Karpas-422 (cell line): ENCODE data around the gene BORCS6. TPM values are rescaled to one million over a fixed set of nuclear protein-coding genes. Genes with fewer than 3 reads are reported as not detected.

Source experiments
- DNase-seq: peaks from one replicate; pipeline ENCODE4 v3.0.0-alpha.2; 2015
- H2AFZ ChIP-seq: fragments of 200-600 bp; sonication (generic); 2 replicates; pipeline ENCODE4 v1.6.1; 2014; ENCODE audit warnings: antibody characterized with exemption, low read length, mixed read lengths
- H3K27ac ChIP-seq: fragments of 200-600 bp; sonication (generic); 2 replicates; pipeline ENCODE4 v1.5.1; 2014; ENCODE audit warnings: mild to moderate bottlenecking, low read length, moderate library complexity
- H3K27me3 ChIP-seq: fragments of 200-600 bp; sonication (generic); 2 replicates; pipeline ENCODE4 v1.6.1; 2014; ENCODE audit warnings: low read length, mixed read lengths
- H3K36me3 ChIP-seq: fragments of 200-600 bp; sonication (generic); 2 replicates; pipeline ENCODE4 v1.6.1; 2014; ENCODE audit warnings: low read length, mixed read lengths; ENCODE audit not compliant: insufficient read depth
- H3K4me1 ChIP-seq: fragments of 200-600 bp; sonication (generic); 2 replicates; pipeline ENCODE4 v1.6.1; 2014; ENCODE audit warnings: mild to moderate bottlenecking, low read length, mixed read lengths
- H3K4me2 ChIP-seq: fragments of 200-600 bp; sonication (generic); 2 replicates; pipeline ENCODE4 v1.6.1; 2014; ENCODE audit warnings: low read length, low read depth, mild to moderate bottlenecking; ENCODE audit not compliant: poor library complexity, severe bottlenecking
- H3K4me3 ChIP-seq: fragments of 200-600 bp; sonication (generic); 2 replicates; pipeline ENCODE4 v1.5.1; 2014; ENCODE audit warnings: mild to moderate bottlenecking, antibody characterized with exemption, low read length, mixed read lengths
- H3K79me2 ChIP-seq: fragments of 200-600 bp; sonication (generic); 2 replicates; pipeline ENCODE4 v1.6.1; 2014; ENCODE audit warnings: mild to moderate bottlenecking, low read length, mixed read lengths
- H3K9ac ChIP-seq: fragments of 200-600 bp; sonication (generic); 2 replicates; pipeline ENCODE4 v1.6.0; 2014; ENCODE audit warnings: low read length
- H3K9me2 ChIP-seq: fragments of 200-600 bp; sonication (generic), shearing (Covaris generic); replicated peaks from 2 replicates; pipeline ENCODE4 v1.6.0; 2014; ENCODE audit warnings: mild to moderate bottlenecking, low read length, moderate library complexity; ENCODE audit not compliant: insufficient read depth
- H3K9me3 ChIP-seq: fragments of 300-700, 200-600 bp; sonication (generic); 2 replicates; pipeline ENCODE4 v1.6.1; 2014; ENCODE audit warnings: low read length, mixed read lengths
- H4K20me1 ChIP-seq: fragments of 200-600 bp; sonication (generic); 2 replicates; pipeline ENCODE4 v1.6.1; 2014; ENCODE audit warnings: mild to moderate bottlenecking, antibody characterized with exemption, low read length, low read depth; ENCODE audit not compliant: insufficient read depth
- total RNA-seq: library from RNA; depleted of rRNA; stranded (reverse); fragments of >200 nt; shearing (Covaris generic); gene quantifications from 2 replicates; pipeline ENCODE4 v1.2.3, GENCODE V29; 2014; ENCODE audit warnings: low replicate concordance; rRNA removed

The BORCS6 gene
- total RNA-seq = 10.3 and 34.4 TPM in 2 replicates

GRCh38 chr17:8189711-8190477, at the start of gene BORCS6:
BORCS6 (minus strand) TSS chr17:8190180; CDS start chr17:8190140, 40 bp downstream.
- no peaks in the 10 kb centered on the region for H3K27me3 ChIP-seq
- H3K79me2 ChIP-seq = peaks cover 21% of the 10 kb centered on the region
- peak; percentile 98 for DNase-seq
- no peaks in the 10 kb centered on the region for H3K9me3 ChIP-seq
- peak within 1 kb of the TSS; percentile 86 for H3K27ac ChIP-seq
- H3K36me3 ChIP-seq = no peaks in the 10 kb centered on the region
- peaks cover 47% of the 10 kb centered on the region for H3K4me1 ChIP-seq
- peak within 1 kb of the TSS; percentile 99 for H3K4me2 ChIP-seq
- peaks cover 12% of the 10 kb centered on the region; the same call in 1 of the 2 replicates for H4K20me1 ChIP-seq
- H3K4me3 ChIP-seq = peak within 1 kb of the TSS; percentile 73
- H2AFZ ChIP-seq = peak within 1 kb of the TSS; percentile 47; the same call in 1 of the 2 replicates
- H3K9ac ChIP-seq = peak within 1 kb of the TSS; percentile 83
- H3K9me2 ChIP-seq = no peaks in the 10 kb centered on the region

- Histone ChIP-seq H3K4me1 (no peaks in the 10 kb centered on the region), H2AFZ (no peak overlapping the region), H3K9ac (no peak overlapping the region), H3K36me3 (0 out of 2 replicates have a peak, but pooled peaks cover 3% of the 10 kb centered on the region), H3K27me3 (no peaks in the 10 kb centered on the region), H3K27ac (no peak overlapping the region), H3K9me2 (no peaks in the 10 kb centered on the region), H4K20me1 (no peaks in the 10 kb centered on the region), H3K9me3 (no peaks in the 10 kb centered on the region), H3K79me2 (peaks cover 4% of the 10 kb centered on the region; the same call in 1 of the 2 replicates), H3K4me2 (no peak overlapping the region), H3K4me3 (no peak overlapping the region)
- no peak for DNase-seq
Observed at GRCh38 chr17:8237886-8238285, 47.9 kb upstream of the BORCS6 start.

DNA sequence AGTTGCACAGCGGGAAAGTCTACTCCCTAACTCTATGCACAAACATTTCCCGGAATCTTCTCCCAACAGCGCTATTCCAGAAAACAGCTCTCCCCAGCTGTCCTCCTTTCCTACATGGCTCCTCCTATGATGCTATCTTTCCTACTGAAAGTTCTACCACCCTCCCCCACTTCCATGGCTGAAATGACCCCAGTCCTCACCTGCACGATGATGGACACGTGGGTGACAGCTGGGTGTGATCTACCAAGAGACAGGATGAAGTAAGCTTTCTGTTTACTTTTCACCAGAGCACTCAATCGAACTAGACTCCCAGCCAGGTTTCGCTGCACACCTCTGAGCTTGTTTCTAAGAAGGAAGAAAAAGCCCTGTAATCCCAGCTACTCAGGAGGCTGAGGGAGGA, 47.2 kb upstream of the BORCS6 start:
- H3K4me1 ChIP-seq = no peaks in the 10 kb centered on the region
- no peaks in the 10 kb centered on the region for H3K79me2 ChIP-seq
- no peaks in the 10 kb centered on the region for H4K20me1 ChIP-seq
- no peak overlapping the region for H2AFZ ChIP-seq
- no peak overlapping the region for H3K27ac ChIP-seq
- H3K9me3 ChIP-seq = no peaks in the 10 kb centered on the region
- no peaks in the 10 kb centered on the region for H3K9me2 ChIP-seq
- no peaks in the 10 kb centered on the region for H3K27me3 ChIP-seq
- H3K4me2 ChIP-seq = no peak overlapping the region
- no peak for DNase-seq
- no peak overlapping the region for H3K9ac ChIP-seq
- H3K36me3 ChIP-seq = 0 out of 2 replicates have a peak, but pooled peaks cover 3% of the 10 kb centered on the region
- no peak overlapping the region for H3K4me3 ChIP-seq

DNA sequence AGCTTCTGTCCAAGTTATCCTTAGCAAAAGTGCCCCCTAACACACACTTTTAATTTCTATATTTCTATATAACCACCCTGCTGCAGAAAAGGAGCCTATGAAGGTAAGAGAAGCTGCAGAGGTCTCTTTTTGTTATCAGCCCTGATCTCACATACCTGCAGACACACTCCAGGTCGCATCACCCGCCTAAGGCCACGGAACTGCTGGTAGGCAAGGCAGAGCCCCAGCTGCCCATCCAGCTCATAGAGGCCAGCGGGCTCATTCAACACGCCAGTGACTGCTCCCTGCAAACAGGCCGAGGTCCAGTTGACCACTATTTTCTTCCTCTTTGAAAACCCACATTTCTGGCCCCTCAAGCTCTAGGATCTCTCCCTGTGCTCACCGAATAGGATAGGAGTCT, 45.7 kb upstream of the BORCS6 start:
- H2AFZ ChIP-seq = no peak overlapping the region
- H3K4me1 ChIP-seq = no peaks in the 10 kb centered on the region
- no peaks in the 10 kb centered on the region for H3K27me3 ChIP-seq
- no peaks in the 10 kb centered on the region for H3K9me3 ChIP-seq
- no peaks in the 10 kb centered on the region for H3K9me2 ChIP-seq
- no peak overlapping the region for H3K4me2 ChIP-seq
- H4K20me1 ChIP-seq = no peaks in the 10 kb centered on the region
- no peak for DNase-seq
- peaks cover 11% of the 10 kb centered on the region; the same call in 1 of the 2 replicates for H3K36me3 ChIP-seq
- H3K9ac ChIP-seq = no peak overlapping the region
- H3K79me2 ChIP-seq = no peaks in the 10 kb centered on the region
- no peak overlapping the region for H3K4me3 ChIP-seq
- no peak overlapping the region for H3K27ac ChIP-seq

- H3K36me3 ChIP-seq = peaks cover 20% of the 10 kb centered on the region; the same call in 1 of the 2 replicates
- no peak overlapping the region for H3K4me3 ChIP-seq
- H3K9me2 ChIP-seq = no peaks in the 10 kb centered on the region
- H3K4me1 ChIP-seq = no peaks in the 10 kb centered on the region
- no peaks in the 10 kb centered on the region for H4K20me1 ChIP-seq
- DNase-seq = no peak
- no peaks in the 10 kb centered on the region for H3K27me3 ChIP-seq
- H3K9ac ChIP-seq = no peak overlapping the region
- H3K27ac ChIP-seq = no peak overlapping the region
- no peak overlapping the region for H2AFZ ChIP-seq
- no peaks in the 10 kb centered on the region for H3K79me2 ChIP-seq
- H3K4me2 ChIP-seq = no peak overlapping the region
- no peaks in the 10 kb centered on the region for H3K9me3 ChIP-seq
Observed at GRCh38 chr17:8234361-8235270, 44.6 kb upstream of the BORCS6 start.

DNA sequence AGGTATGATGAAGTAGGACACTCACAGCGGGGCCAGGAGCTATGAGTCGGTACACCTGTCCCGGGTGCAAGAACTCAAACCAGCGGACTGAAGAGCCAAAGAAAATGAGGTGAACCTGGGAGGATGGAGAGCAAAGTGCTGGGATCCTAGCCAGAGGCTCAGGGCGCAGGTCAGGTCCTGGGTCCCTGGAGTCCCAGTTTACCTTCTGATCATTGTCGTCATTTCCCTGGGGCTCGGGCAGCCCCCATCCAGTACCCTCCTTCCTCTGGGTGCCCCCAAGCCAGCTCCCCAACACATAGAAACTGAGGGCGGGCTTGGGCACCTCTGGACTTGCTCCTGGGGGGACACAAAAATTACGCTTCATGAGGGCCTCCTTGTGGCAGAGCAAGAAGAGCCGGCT, 41.7 kb upstream of the BORCS6 start:
- no peaks in the 10 kb centered on the region for H3K79me2 ChIP-seq
- no peaks in the 10 kb centered on the region for H3K9me3 ChIP-seq
- no peak overlapping the region for H3K9ac ChIP-seq
- H3K4me2 ChIP-seq = no peak overlapping the region
- H2AFZ ChIP-seq = no peak overlapping the region
- H3K4me1 ChIP-seq = no peaks in the 10 kb centered on the region
- H4K20me1 ChIP-seq = no peaks in the 10 kb centered on the region
- no peaks in the 10 kb centered on the region for H3K27me3 ChIP-seq
- H3K36me3 ChIP-seq = peaks cover 21% of the 10 kb centered on the region; the same call in 1 of the 2 replicates
- H3K27ac ChIP-seq = no peak overlapping the region
- no peak overlapping the region for H3K4me3 ChIP-seq
- no peak for DNase-seq
- no peaks in the 10 kb centered on the region for H3K9me2 ChIP-seq

- Histone ChIP-seq H3K36me3 (peaks cover 21% of the 10 kb centered on the region; the same call in 1 of the 2 replicates), H3K79me2 (no peaks in the 10 kb centered on the region), H3K4me3 (no peak overlapping the region), H3K27me3 (no peaks in the 10 kb centered on the region), H3K4me1 (peaks cover 15% of the 10 kb centered on the region), H3K9ac (no peak overlapping the region), H4K20me1 (no peaks in the 10 kb centered on the region), H2AFZ (no peak overlapping the region), H3K9me2 (no peaks in the 10 kb centered on the region), H3K9me3 (no peaks in the 10 kb centered on the region), H3K27ac (no peak overlapping the region), H3K4me2 (no peak overlapping the region)
- no peak for DNase-seq
Observed at GRCh38 chr17:8227238-8227581, 37.2 kb upstream of the BORCS6 start.
